GM12892 (cell line): ENCODE measurements around the gene KISS1R.
A peak's percentile ranks its signal among the peaks of the same experiment; 100 is the strongest.

Source experiments
- DNase-seq: peaks from one replicate; pipeline ENCODE4 v3.0.0; 2011; ENCODE audit not compliant: insufficient read length
- FAIRE-seq: peaks from 2 replicates; lab custom pipeline; 2011; peaks lifted over from hg19 to GRCh38; lab: Jason Lieb, UNC
- POLR2A ChIP-seq: IDR thresholded peaks from 2 replicates; pipeline ENCODE4 v1.6.1; 2011; ENCODE audit warnings: low read depth, low read length, control low read depth
- POLR2AphosphoS5 ChIP-seq: IDR thresholded peaks from 2 replicates; pipeline ENCODE4 v1.6.1; 2011; ENCODE audit warnings: low read depth, low read length, control low read depth
- TAF1 ChIP-seq: IDR thresholded peaks from 2 replicates; pipeline ENCODE4 v1.6.1; 2011; ENCODE audit warnings: low read depth, mild to moderate bottlenecking, control low read depth, low read length, borderline replicate concordance

KISS1R gene

GRCh38 chr19:896434-896833 is 20.7 kb upstream of the KISS1R start:
- FAIRE-seq: no peak
- TF ChIP-seq TAF1 (no peak), POLR2A (no peak), POLR2AphosphoS5 (no peak)
- no peak for DNase-seq

DNA sequence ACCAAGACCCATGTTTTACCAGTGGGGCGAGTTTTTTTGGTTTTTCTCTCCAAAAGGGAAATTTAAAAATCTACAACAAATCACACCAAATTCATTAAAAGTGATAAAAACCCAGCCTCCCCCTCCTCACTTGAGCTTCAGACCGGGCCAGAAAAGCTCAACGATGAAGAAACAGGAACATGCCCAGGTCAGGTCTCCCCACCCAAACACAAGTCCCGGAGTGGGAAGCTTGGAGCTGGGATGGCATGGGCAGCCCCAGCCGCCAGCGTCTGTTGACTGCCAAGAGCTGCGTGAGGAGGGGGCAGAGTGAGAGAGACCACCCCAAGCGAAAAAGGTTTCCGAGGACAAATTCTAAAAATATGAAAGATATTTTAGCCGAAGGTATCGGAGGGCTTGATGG is 20.1 kb upstream of the KISS1R start:
- no peak for FAIRE-seq
- no peak for DNase-seq
- TF ChIP-seq TAF1 (no peak), POLR2A (no peak), POLR2AphosphoS5 (no peak)

- TF ChIP-seq POLR2A (no peak), TAF1 (no peak), POLR2AphosphoS5 (no peak)
- DNase-seq (no peak), FAIRE-seq (no peak)
Observed at GRCh38 chr19:897442-898039, 19.6 kb upstream of the KISS1R start.

- DNase-seq: peak; percentile 72
- no peak for TF ChIP-seq POLR2A
- no peak for TF ChIP-seq POLR2AphosphoS5
- no peak for TF ChIP-seq TAF1
- no peak for FAIRE-seq
Observed at GRCh38 chr19:898663-899062, 18.5 kb upstream of the KISS1R start.

DNA sequence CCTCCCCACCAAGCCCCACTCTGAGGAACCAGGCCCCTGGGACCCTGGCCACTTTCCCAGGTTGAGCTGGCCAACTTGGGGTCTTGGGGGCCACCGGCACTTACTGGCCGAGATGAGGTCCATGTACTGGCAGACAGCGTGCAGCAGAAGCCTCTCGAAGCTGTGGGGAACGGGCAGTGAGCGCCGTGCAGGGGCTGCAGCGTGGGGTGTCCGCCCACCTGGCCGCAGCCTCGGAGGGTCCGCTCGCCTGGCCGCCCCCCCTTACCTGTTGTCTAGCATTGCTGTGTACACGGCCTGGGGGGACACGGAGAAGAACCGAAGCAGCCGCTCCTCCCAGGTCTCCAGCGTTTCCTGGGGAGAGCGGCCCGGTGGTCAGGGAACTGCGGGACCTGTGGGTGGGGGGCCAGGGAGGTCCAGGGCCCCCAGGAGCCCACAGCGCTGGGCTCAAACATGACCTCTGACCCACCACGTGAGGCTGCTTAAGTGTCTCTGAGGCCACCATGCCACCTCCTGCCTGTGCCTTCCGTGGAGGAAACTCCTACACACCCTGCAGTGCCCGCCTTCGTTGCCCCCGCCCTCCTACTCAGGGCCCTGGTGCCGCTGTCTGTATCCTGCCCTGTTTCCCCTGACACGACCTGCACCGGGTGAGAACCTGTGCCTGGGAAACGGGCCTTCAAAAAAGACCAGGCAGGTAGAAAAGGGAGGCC is 17.6 kb upstream of the KISS1R start:
- FAIRE-seq: no peak
- no peak for DNase-seq
- TF ChIP-seq POLR2AphosphoS5 (no peak), POLR2A (no peak), TAF1 (no peak)

GRCh38 chr19:900043-900301 is 17.2 kb upstream of the KISS1R start:
- FAIRE-seq (no peak), DNase-seq (no peak)
- TF ChIP-seq TAF1 (no peak), POLR2A (no peak), POLR2AphosphoS5 (no peak)

- DNase-seq (no peak), FAIRE-seq (no peak)
- TF ChIP-seq POLR2AphosphoS5 (no peak), POLR2A (no peak), TAF1 (no peak)
Observed at GRCh38 chr19:900302-901111, 16.6 kb upstream of the KISS1R start.

DNA sequence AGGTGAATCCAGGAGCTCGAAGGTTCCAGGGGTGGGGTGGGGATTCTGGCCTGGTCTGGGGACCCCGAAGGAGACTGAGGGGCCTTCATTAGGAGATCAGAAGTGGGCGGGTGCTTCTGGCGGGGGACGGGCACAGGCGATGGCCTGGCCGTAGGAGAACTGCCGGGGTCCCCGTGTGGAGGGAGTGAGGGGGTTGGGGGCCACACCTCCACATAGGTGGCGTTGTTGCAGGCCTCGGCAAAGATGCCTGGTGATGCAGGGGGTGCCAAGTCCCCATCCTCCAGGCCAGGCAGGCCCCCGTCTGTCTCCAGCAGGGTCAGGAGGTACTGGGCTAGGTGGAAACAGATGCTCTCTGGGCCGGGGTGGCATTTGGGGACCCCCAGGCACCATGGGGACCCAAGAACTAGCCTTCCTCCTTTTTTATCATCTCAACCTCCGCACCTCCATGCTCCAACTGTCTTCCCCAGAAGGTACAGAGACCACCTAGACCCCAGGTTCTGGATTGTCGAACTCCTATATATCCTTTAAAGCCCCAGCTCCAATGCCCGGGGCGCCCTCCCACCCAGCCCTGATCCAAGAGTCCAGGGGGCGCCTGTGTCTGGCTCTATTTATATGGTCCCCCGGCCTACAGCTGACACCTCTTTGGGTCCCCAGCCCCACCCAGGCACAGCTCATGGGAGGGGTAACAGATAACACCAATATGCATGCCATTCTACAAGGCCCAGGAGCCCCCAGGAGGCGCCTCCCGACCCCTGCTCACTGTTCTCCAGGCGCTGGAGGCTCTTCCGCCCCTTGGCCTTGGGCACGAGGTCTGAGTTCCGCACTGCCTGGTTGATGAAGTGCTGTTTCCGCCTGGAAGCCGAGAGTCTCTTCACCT is 15.7 kb upstream of the KISS1R start:
- FAIRE-seq (no peak), DNase-seq (no peak)

DNA sequence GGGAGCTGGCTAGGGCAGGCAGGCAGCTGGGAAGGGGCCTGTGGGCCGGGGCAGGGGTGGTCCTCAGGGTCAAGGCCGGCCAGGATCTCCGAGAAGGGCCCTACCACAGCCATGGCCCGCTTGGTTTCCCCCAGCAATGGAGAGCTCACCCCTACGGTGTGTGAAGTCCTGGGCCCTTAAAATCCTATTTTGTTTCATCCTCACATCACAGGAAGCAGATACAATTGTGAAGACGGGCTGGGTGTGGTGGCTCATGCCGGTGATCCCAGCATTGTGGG is 15.1 kb upstream of the KISS1R start:
- no peak for FAIRE-seq
- TF ChIP-seq POLR2AphosphoS5 (no peak), POLR2A (no peak), TAF1 (no peak)
- DNase-seq: no peak

More for the DNA sequence above, 15.7 kb upstream of the KISS1R start:
- TF ChIP-seq TAF1 (no peak), POLR2A (no peak), POLR2AphosphoS5 (no peak)

DNA sequence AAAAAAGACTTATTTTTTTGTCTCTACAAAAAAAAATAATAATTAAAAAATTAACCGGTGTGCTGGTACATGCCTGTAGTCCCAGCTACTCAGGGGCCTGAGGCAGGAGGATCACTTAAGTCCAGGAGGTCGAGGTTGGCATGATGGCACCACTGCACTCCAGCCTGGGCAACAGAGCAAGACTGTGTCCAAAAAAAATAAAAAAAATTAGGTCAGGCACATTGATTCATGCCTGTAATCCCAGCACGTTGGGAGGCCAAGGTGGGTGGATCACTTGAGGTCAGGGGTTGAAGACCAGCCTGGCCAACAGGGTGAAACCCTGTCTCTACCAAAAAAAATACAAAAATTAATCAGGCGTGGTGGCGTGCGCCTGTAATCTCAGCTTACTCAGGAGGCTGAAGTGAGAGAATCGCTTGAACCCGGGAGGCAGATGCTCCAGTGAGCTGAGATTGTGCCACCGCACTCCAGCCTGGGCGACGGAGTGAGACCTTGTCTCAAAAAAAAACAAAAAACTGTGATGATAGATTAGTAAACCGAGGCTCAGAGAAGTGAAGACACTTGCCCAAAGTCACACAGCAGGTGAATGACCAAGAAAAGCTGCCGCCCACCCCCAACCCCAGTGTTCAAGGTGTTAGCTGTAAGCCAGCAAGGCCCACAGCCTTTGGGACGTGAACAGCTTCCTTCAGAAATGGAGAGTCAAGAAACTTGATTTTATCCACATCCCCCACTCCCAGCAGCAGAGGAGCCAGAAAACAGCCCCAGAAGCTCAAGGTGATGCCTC is 14.5 kb upstream of the KISS1R start:
- FAIRE-seq (no peak), DNase-seq (no peak)
- TF ChIP-seq POLR2AphosphoS5: no peak
- TF ChIP-seq POLR2A: no peak
- TF ChIP-seq TAF1: no peak
